KMS-11 (cell line): Measurements from ENCODE around the gene CDH4.

Experiments used
- H2AFZ ChIP-seq: fragments of 200-600 bp; sonication (generic); 2 replicates; pipeline ENCODE4 v1.6.1; 2016; ENCODE audit warnings: antibody characterized with exemption, mixed run types, low read depth
- H3K27ac ChIP-seq: fragments of 200-600 bp; sonication (generic); 2 replicates; pipeline ENCODE4 v1.6.1; 2016; ENCODE audit warnings: mild to moderate bottlenecking, mixed run types
- H3K27me3 ChIP-seq: fragments of 200-600 bp; sonication (generic); 2 replicates; pipeline ENCODE4 v1.6.1; 2017; ENCODE audit warnings: mild to moderate bottlenecking, low read depth, mixed run types, moderate library complexity; ENCODE audit not compliant: insufficient read depth
- H3K36me3 ChIP-seq: fragments of 200-600 bp; sonication (generic); 2 replicates; pipeline ENCODE4 v1.6.1; 2017; ENCODE audit warnings: mild to moderate bottlenecking, mixed run types; ENCODE audit not compliant: insufficient read depth
- H3K4me1 ChIP-seq: fragments of 200-600 bp; sonication (generic); 2 replicates; pipeline ENCODE4 v1.6.1; 2016; ENCODE audit warnings: mild to moderate bottlenecking, low read depth, mixed run types; ENCODE audit not compliant: poor library complexity, severe bottlenecking
- H3K4me2 ChIP-seq: fragments of 200-600 bp; sonication (generic); 2 replicates; pipeline ENCODE4 v1.7.0; 2016; ENCODE audit warnings: mild to moderate bottlenecking, mixed run types
- H3K4me3 ChIP-seq: fragments of 200-600 bp; sonication (generic); IDR thresholded peaks from 2 replicates; pipeline ENCODE4 v1.6.1; 2017; ENCODE audit warnings: low read depth, low read length, mixed read lengths; ENCODE audit not compliant: insufficient read depth
- H3K79me2 ChIP-seq: fragments of 200-600 bp; sonication (generic); 2 replicates; pipeline ENCODE4 v1.6.1; 2016; ENCODE audit warnings: low read depth, mixed run types; ENCODE audit not compliant: insufficient read depth
- H3K9ac ChIP-seq: fragments of 200-600 bp; sonication (generic); 2 replicates; pipeline ENCODE4 v1.6.1; 2016; ENCODE audit warnings: mild to moderate bottlenecking, mixed run types
- H4K20me1 ChIP-seq: fragments of 200-600 bp; sonication (generic); 2 replicates; pipeline ENCODE4 v1.6.1; 2016; ENCODE audit warnings: mild to moderate bottlenecking, mixed run types; ENCODE audit not compliant: insufficient read depth
- CTCF ChIP-seq: fragments of 200-600 bp; sonication (generic); conservative IDR thresholded peaks from 2 replicates; pipeline ENCODE4 v1.6.1; 2017; ENCODE audit warnings: low read depth, mild to moderate bottlenecking, antibody characterized with exemption, low read length, moderate library complexity, mixed read lengths

CDH4 gene

GRCh38 chr20:61674121-61674520 lies 422.1 kb downstream of the CDH4 start:
- H3K4me2 ChIP-seq, result no peak overlapping the region
- no peaks in the 10 kb centered on the region for H3K79me2 ChIP-seq
- H2AFZ ChIP-seq, result no peak overlapping the region
- no peak for TF ChIP-seq CTCF
- H4K20me1 ChIP-seq, result no peaks in the 10 kb centered on the region
- H3K27me3 ChIP-seq, result peaks cover 3% of the 10 kb centered on the region; the same call in 1 of the 2 replicates
- H3K9ac ChIP-seq, result no peak overlapping the region
- no peaks in the 10 kb centered on the region for H3K36me3 ChIP-seq
- H3K4me1 ChIP-seq, result no peaks in the 10 kb centered on the region
- no peak overlapping the region for H3K27ac ChIP-seq
- H3K4me3 ChIP-seq, result no peak overlapping the region

GRCh38 chr20:61674688-61675087 lies 422.6 kb downstream of the CDH4 start:
- no peak overlapping the region for H3K4me3 ChIP-seq
- H3K36me3 ChIP-seq, result no peaks in the 10 kb centered on the region
- H3K4me1 ChIP-seq, result no peaks in the 10 kb centered on the region
- no peaks in the 10 kb centered on the region for H3K79me2 ChIP-seq
- H3K9ac ChIP-seq, result no peak overlapping the region
- no peak overlapping the region for H3K27ac ChIP-seq
- H3K4me2 ChIP-seq, result no peak overlapping the region
- H4K20me1 ChIP-seq, result no peaks in the 10 kb centered on the region
- no peak overlapping the region for H2AFZ ChIP-seq
- TF ChIP-seq CTCF, result no peak
- H3K27me3 ChIP-seq, result peaks cover 3% of the 10 kb centered on the region; the same call in 1 of the 2 replicates

GRCh38 chr20:61677928-61678327 lies 425.9 kb downstream of the CDH4 start:
- Histone ChIP-seq H3K27me3 (peaks cover 5% of the 10 kb centered on the region; the same call in 1 of the 2 replicates), H3K79me2 (no peaks in the 10 kb centered on the region), H3K9ac (no peak overlapping the region), H3K4me2 (no peak overlapping the region), H3K27ac (no peak overlapping the region), H4K20me1 (no peaks in the 10 kb centered on the region), H3K36me3 (no peaks in the 10 kb centered on the region), H3K4me1 (no peaks in the 10 kb centered on the region), H2AFZ (no peak overlapping the region), H3K4me3 (no peak overlapping the region)
- no peak for TF ChIP-seq CTCF

- peaks cover 9% of the 10 kb centered on the region; the same call in 1 of the 2 replicates for H3K27me3 ChIP-seq
- H4K20me1 ChIP-seq, result no peaks in the 10 kb centered on the region
- no peaks in the 10 kb centered on the region for H3K4me1 ChIP-seq
- H3K27ac ChIP-seq, result no peak overlapping the region
- no peak overlapping the region for H3K4me2 ChIP-seq
- H2AFZ ChIP-seq, result no peak overlapping the region
- TF ChIP-seq CTCF, result no peak
- H3K36me3 ChIP-seq, result no peaks in the 10 kb centered on the region
- H3K4me3 ChIP-seq, result no peak overlapping the region
- no peaks in the 10 kb centered on the region for H3K79me2 ChIP-seq
- H3K9ac ChIP-seq, result no peak overlapping the region
These were observed 426.4 kb downstream of the CDH4 start for GRCh38 chr20:61678437-61678836.

DNA sequence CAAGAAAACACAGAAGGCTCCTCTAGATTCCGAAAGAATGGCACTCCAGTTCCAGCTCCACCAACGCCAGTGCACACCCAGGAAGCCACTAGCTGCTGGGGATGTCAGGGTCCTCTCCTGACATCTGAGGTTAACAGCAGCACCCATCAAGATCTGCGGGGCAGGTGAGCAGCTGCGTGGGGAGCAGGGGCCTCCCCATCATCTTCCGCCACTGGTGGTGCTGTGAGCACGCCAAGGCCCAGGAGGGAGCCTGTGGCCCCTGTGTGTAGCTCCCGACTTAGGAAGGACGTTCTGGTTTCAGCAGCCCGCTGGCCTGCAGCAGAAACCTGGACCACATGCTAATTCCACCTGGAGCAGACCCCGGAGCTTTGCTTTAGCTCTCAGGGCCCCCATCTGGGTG lies 427.4 kb downstream of the CDH4 start:
- Histone ChIP-seq H4K20me1 (no peaks in the 10 kb centered on the region), H3K36me3 (no peaks in the 10 kb centered on the region), H3K9ac (no peak overlapping the region), H3K79me2 (no peaks in the 10 kb centered on the region), H3K27me3 (peaks cover 18% of the 10 kb centered on the region; the same call in 1 of the 2 replicates), H3K4me3 (no peak overlapping the region), H2AFZ (no peak overlapping the region), H3K27ac (no peak overlapping the region), H3K4me1 (no peaks in the 10 kb centered on the region), H3K4me2 (no peak overlapping the region)
- TF ChIP-seq CTCF, result no peak
